SIG-M5 treated with dmso at 0.1 percent for 504 hours (cell line): Measurements from ENCODE around the gene SLC38A7.
"Not testable (repeated sequence)": the region's sequence is repeated elsewhere in the genome, so short reads cannot be mapped to it uniquely, and the experiment has no call there.

Source experiments
- DNase-seq: peaks from one replicate; lab custom pipeline; 2025; ENCODE audit not compliant: unreplicated experiment; lab: John Stamatoyannopoulos, UW

Gene SLC38A7

GRCh38 chr16:58638148-58639036, 46.2 kb downstream of the SLC38A7 start:
- no peak for DNase-seq

- DNase-seq = not testable (repeated sequence)
Observed at GRCh38 chr16:58637021-58637420, 47.5 kb downstream of the SLC38A7 start.

- no peak for DNase-seq
Observed at GRCh38 chr16:58636466-58636865, 48.1 kb downstream of the SLC38A7 start.

GRCh38 chr16:58635502-58635901, 49.1 kb downstream of the SLC38A7 start:
- no peak for DNase-seq

- no peak for DNase-seq
Observed at GRCh38 chr16:58634265-58634802, 50.2 kb downstream of the SLC38A7 start.

- DNase-seq = peak; percentile 99
Observed at GRCh38 chr16:58629733-58630640, 54.6 kb downstream of the SLC38A7 start, which contains the start of gene CNOT1. Gene CNOT1 (minus strand): TSS chr16:58629826. CDS start chr16:58599337, 30,489 bp downstream.

- peak; percentile 52 for DNase-seq
Observed at GRCh38 chr16:58628845-58629732, 55.5 kb downstream of the SLC38A7 start.

GRCh38 chr16:58624209-58624608, 60.4 kb downstream of the SLC38A7 start:
- no peak for DNase-seq

- no peak for DNase-seq
Observed at GRCh38 chr16:58620396-58620795, 64.2 kb downstream of the SLC38A7 start.

GRCh38 chr16:58615280-58615679, 69.3 kb downstream of the SLC38A7 start:
- DNase-seq = no peak
